ENCODE data around the gene MUC12.

DNA sequence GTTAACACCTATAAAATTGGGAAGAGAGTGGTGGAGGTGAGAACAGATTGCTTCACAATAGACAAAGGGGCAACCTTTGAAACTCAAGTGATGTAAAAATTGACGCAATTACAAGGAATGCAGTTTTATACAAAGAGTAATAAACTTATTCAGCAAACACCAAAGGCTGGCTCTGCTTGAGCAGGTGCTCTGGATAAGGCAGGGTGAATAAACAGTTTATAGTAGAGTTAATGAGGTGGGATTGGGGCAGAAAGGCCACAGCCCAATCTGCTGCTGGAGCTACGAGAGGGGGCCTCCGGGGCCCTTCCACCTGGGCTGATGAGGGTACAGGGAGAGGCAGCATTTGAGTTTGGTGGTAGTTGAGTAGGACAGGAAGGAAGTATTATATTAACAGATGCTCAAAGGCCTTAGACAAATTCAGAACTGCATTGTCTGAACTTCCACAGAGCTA, 6.0 kb downstream of the MUC12 start:
- TF ChIP-seq CTCF (IDR thresholded peaks at IDR 0.05) (no peak), POLR2AphosphoS5 (IDR thresholded peaks at IDR 0.05) (no peak)
